SK-N-SH (cell line): ENCODE measurements around the gene PTS. TPM values are rescaled to one million over a fixed set of nuclear protein-coding genes. Genes with fewer than 3 reads are reported as not detected.

Experiments
- CTCF ChIA-PET: fragments of 300-600, 350-600 bp; formaldehyde crosslinking; extraction: SDS; loops from one replicate; lab custom pipeline; 2021; lab: Yijun Ruan, JAX
- POLR2A ChIA-PET: fragments of 350-600 bp; sonication (Branson Sonifier 250); formaldehyde crosslinking; extraction: SDS; loops from one replicate; lab custom pipeline; 2020; ENCODE audit warnings: antibody characterized with exemption, inconsistent platforms; lab: Yijun Ruan, JAX
- DNase-seq: peaks from one replicate; pipeline ENCODE4 v3.0.0; 2012
- H2AFZ ChIP-seq: fragments of 200-600 bp; sonication (generic); 2 replicates; pipeline ENCODE4 v1.8.1; 2016; ENCODE audit warnings: antibody characterized with exemption, mild to moderate bottlenecking, low read depth
- H3F3A ChIP-seq: fragments of 200-600 bp; sonication (generic); replicated peaks from 2 replicates; pipeline ENCODE3; 2016; ENCODE audit warnings: antibody characterized with exemption, mild to moderate bottlenecking; ENCODE audit not compliant: insufficient read depth
- H3K27ac ChIP-seq, 2 experiments: fragments of 200-500 bp in 1 of 2; fragments of 200-600 bp in 1 of 2; sonication (Bioruptor generic) in 1 of 2; sonication (generic), shearing (Covaris generic) in 1 of 2; 2 replicates each; pipeline versions ENCODE4 v1.5.1 to v1.6.1; 2014 to 2016; ENCODE audit warnings: low read depth in 2 of 2, inconsistent platforms in 1 of 2, low read length in 1 of 2, mild to moderate bottlenecking in 1 of 2, mixed read lengths in 1 of 2
- H3K27me3 ChIP-seq: fragments of 200-600 bp; sonication (generic), shearing (Covaris generic); 2 replicates; pipeline ENCODE4 v1.6.1; 2016; ENCODE audit warnings: mixed run types; ENCODE audit not compliant: insufficient read depth
- H3K36me3 ChIP-seq, 2 experiments: fragments of 200-500 bp in 1 of 2; fragments of 200-600 bp in 1 of 2; sonication (Bioruptor generic) in 1 of 2; sonication (generic) in 1 of 2; replicated peaks in 1 of 2; 2 replicates each; pipeline versions ENCODE3 to v1.5.1; 2014 to 2016; ENCODE audit warnings: low read length in 1 of 2, mild to moderate bottlenecking in 1 of 2; ENCODE audit not compliant: insufficient read depth in 2 of 2, control insufficient read depth in 1 of 2
- H3K4me1 ChIP-seq, 2 experiments: fragments of 200-500 bp in 1 of 2; fragments of 200-600 bp in 1 of 2; sonication (Bioruptor generic) in 1 of 2; sonication (generic), shearing (Covaris generic) in 1 of 2; 2 replicates each; pipeline versions ENCODE4 v1.5.1 to v1.6.1; 2014 to 2016; ENCODE audit warnings: low read depth in 1 of 2, low read length in 1 of 2, mixed run types in 1 of 2; ENCODE audit not compliant: insufficient read depth in 2 of 2, control insufficient read depth in 1 of 2
- H3K4me2 ChIP-seq: fragments of 200-600 bp; sonication (generic), shearing (Covaris generic); 2 replicates; pipeline ENCODE4 v1.6.1; 2017; ENCODE audit warnings: mixed run types
- H3K4me3 ChIP-seq, 2 experiments: fragments of 200-500 bp in 1 of 2; fragments of 200-600 bp in 1 of 2; sonication (Bioruptor generic) in 1 of 2; sonication (generic), shearing (Covaris generic) in 1 of 2; 2 replicates each; pipeline versions ENCODE4 v1.5.1 to v1.8.1; 2014 to 2016; ENCODE audit warnings: low read depth in 2 of 2, inconsistent platforms in 1 of 2, low read length in 1 of 2, mild to moderate bottlenecking in 1 of 2, mixed read lengths in 1 of 2, moderate library complexity in 1 of 2
- H3K79me2 ChIP-seq: fragments of 200-600 bp; sonication (generic); 2 replicates; pipeline ENCODE4 v1.8.1; 2017; ENCODE audit warnings: mild to moderate bottlenecking; ENCODE audit not compliant: insufficient read depth
- H3K9ac ChIP-seq: fragments of 200-600 bp; sonication (generic); 2 replicates; pipeline ENCODE4 v1.6.1; 2017; ENCODE audit warnings: mixed run types
- H3K9me2 ChIP-seq: fragments of 200-600 bp; sonication (generic); 2 replicates; pipeline ENCODE4 v1.6.1; 2017; ENCODE audit warnings: mixed run types
- H3K9me3 ChIP-seq: fragments of 200-600 bp; sonication (generic); 2 replicates; pipeline ENCODE4 v1.6.1; 2017; ENCODE audit warnings: mixed run types, mild to moderate bottlenecking, moderate library complexity
- H4K20me1 ChIP-seq: fragments of 200-600 bp; sonication (generic); 2 replicates; pipeline ENCODE4 v1.6.1; 2017; ENCODE audit warnings: mild to moderate bottlenecking, mixed run types; ENCODE audit not compliant: insufficient read depth
- CHD2 ChIP-seq: fragments of 150-350 bp; IDR thresholded peaks from 2 replicates; pipeline ENCODE4 v1.6.1; 2018; ENCODE audit warnings: low read length; ENCODE audit not compliant: partially characterized antibody
- EZH2phosphoT487 ChIP-seq: fragments of 200-600 bp; sonication (generic); IDR thresholded peaks from 2 replicates; pipeline ENCODE4 v1.6.1; 2017; ENCODE audit warnings: low read depth, mixed run types, mild to moderate bottlenecking, antibody characterized with exemption, moderate library complexity, borderline replicate concordance
- FOSL2 ChIP-seq: IDR thresholded peaks from 2 replicates; pipeline ENCODE4 v1.4.0; 2012; ENCODE audit warnings: low read depth, mild to moderate bottlenecking, moderate library complexity, borderline replicate concordance
- FOXM1 ChIP-seq: IDR thresholded peaks from 2 replicates; pipeline ENCODE4 v1.4.0; 2012; ENCODE audit warnings: low read depth, mild to moderate bottlenecking
- JUND ChIP-seq: IDR thresholded peaks from 2 replicates; pipeline ENCODE4 v1.4.0; 2012
- NRF1 ChIP-seq: IDR thresholded peaks from 2 replicates; pipeline ENCODE4 v1.6.1; 2012; ENCODE audit warnings: low read depth, mild to moderate bottlenecking, low read length
- POLR2AphosphoS5 ChIP-seq: IDR thresholded peaks from 2 replicates; pipeline ENCODE4 v1.6.1; 2012; ENCODE audit warnings: low read depth, low read length
- RCOR1 ChIP-seq: fragments of 150-350 bp; IDR thresholded peaks from 2 replicates; pipeline ENCODE4 v1.6.1; 2017; ENCODE audit warnings: antibody characterized with exemption, low read length
- RFX5 ChIP-seq: IDR thresholded peaks from 2 replicates; pipeline ENCODE4 v1.6.1; 2012; ENCODE audit warnings: mild to moderate bottlenecking, improper control_type of control experiment, low read length
- SIN3A ChIP-seq: IDR thresholded peaks from 2 replicates; pipeline ENCODE4 v1.6.1; 2012; ENCODE audit warnings: low read depth, mild to moderate bottlenecking, low read length, moderate library complexity, borderline replicate concordance
- SMC3 ChIP-seq: IDR thresholded peaks from 2 replicates; pipeline ENCODE4 v1.6.1; 2012; ENCODE audit warnings: low read depth, low read length, improper control_type of control experiment
- TCF12 ChIP-seq: IDR thresholded peaks from 2 replicates; pipeline ENCODE4 v1.4.0; 2012
- WGBS: methylation state at CpG from one replicate; pipeline ENCODE4 v1.1.6; 2017; ENCODE audit warnings: low lambda C conversion rate; 5-methylcytosine and 5-hydroxymethylcytosine counted together
- polyA plus RNA-seq, 3 experiments: library from polyadenylated mRNA; depleted of rRNA; stranded (reverse); fragments of >200 nt; gene quantifications; 2 replicates each; pipeline ENCODE4 v1.2.3, GENCODE V29; 2012
- TF ChIP-seq, protein P1 (sequence below): fragments of 150-350 bp; IDR thresholded peaks from 2 replicates; pipeline ENCODE4 v1.6.1; 2017; ENCODE audit warnings: antibody characterized with exemption, low read length, low read depth, borderline replicate concordance
- TF ChIP-seq, protein P2 (sequence below): IDR thresholded peaks from 2 replicates; pipeline ENCODE4 v1.4.0; 2012; ENCODE audit warnings: low read depth
- TF ChIP-seq, protein P3 (sequence below): IDR thresholded peaks from 2 replicates; pipeline ENCODE4; 2012
- TF ChIP-seq, protein P4 (sequence below): IDR thresholded peaks from 2 replicates; pipeline ENCODE4 v1.6.1; 2012; ENCODE audit warnings: mild to moderate bottlenecking, low read depth, low read length, moderate library complexity

The PTS gene
- polyA plus RNA-seq, 1 of the 3 experiments (the other 2 are of a cell fraction) = 54.0 TPM

DNA sequence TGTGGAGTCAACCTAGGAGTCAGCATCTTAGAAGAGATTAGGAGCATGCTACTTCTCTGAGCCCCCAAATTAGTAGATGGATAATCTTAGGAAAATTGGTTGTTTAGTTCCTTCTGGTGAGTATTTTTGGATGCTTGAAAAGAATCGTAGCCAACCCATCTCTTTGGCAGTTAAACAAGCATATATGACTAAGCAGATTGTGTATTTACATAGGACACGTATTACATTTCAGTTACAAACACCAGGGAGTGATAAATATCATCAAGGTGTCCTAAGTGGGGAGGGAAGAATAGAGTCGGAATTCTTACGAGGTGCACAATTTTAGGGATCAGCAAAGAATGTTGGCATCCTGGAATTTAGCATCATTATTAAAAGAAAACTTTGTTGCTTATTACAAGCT, 21.0 kb downstream of the PTS start:
- Histone ChIP-seq H3K4me3 (no peak overlapping the region), H4K20me1 (no peaks in the 10 kb centered on the region), H3K79me2 (no peaks in the 10 kb centered on the region), H3K27me3 (no peaks in the 10 kb centered on the region), H2AFZ (no peak overlapping the region), H3K9me2 (no peaks in the 10 kb centered on the region), H3K9ac (no peak overlapping the region), H3K36me3 (peaks cover 0 to 16% of the 10 kb centered on the region in 2 experiments), H3K4me1 (no peaks in the 10 kb centered on the region), H3K9me3 (no peaks in the 10 kb centered on the region), H3K27ac (no peak overlapping the region), H3F3A (peaks cover 12% of the 10 kb centered on the region), H3K4me2 (no peak overlapping the region)
- no peak for DNase-seq
- ChIA-PET POLR2A (no interaction called here), CTCF (no interaction called here)
- TF ChIP-seq TCF12 = no peak
- no peak for TF ChIP-seq EZH2phosphoT487
- TF ChIP-seq FOSL2 = no peak
- TF ChIP-seq, protein P1, sequence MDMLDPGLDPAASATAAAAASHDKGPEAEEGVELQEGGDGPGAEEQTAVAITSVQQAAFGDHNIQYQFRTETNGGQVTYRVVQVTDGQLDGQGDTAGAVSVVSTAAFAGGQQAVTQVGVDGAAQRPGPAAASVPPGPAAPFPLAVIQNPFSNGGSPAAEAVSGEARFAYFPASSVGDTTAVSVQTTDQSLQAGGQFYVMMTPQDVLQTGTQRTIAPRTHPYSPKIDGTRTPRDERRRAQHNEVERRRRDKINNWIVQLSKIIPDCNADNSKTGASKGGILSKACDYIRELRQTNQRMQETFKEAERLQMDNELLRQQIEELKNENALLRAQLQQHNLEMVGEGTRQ = no peak
- no peak for TF ChIP-seq JUND
- TF ChIP-seq RCOR1 = no peak
- no peak for TF ChIP-seq SIN3A
- no peak for TF ChIP-seq SMC3
- WGBS = 70% methylated on average over 4 of the region's 4 CpGs

DNA sequence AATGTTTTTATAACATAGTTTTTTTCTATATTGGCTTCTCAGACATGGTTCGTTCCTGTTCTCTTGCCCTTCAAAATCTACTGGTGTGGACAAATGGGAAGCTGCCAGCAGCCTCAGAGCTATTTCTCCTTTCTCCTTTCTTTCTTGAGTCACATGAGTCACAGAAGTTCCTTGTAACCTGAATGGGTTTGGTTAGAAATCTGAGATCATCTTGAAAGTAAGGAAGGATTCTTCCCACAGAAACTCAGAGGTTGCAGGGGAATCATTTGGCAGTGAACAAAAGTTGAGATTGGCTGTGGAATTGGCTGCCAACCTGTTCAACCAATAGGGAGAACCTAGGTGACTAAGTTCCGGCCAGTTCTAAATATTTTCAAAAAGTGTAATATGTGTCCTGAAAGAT, 22.0 kb downstream of the PTS start:
- no peaks in the 10 kb centered on the region for H3K9me2 ChIP-seq
- H4K20me1 ChIP-seq = no peaks in the 10 kb centered on the region
- H3K4me2 ChIP-seq = no peak overlapping the region
- peaks cover 0 to 9% of the 10 kb centered on the region in 2 experiments for H3K36me3 ChIP-seq
- ChIA-PET CTCF (no interaction called here), POLR2A (no interaction called here)
- DNase-seq = no peak
- H3K27ac ChIP-seq = no peak overlapping the region
- no peaks in the 10 kb centered on the region for H3K27me3 ChIP-seq
- H3K9me3 ChIP-seq = no peaks in the 10 kb centered on the region
- WGBS = 82% methylated on average over 2 of the region's 2 CpGs
- no peak overlapping the region for H2AFZ ChIP-seq
- no peak overlapping the region for H3K9ac ChIP-seq
- no peaks in the 10 kb centered on the region for H3K4me1 ChIP-seq
- peaks cover 12% of the 10 kb centered on the region for H3F3A ChIP-seq
- H3K4me3 ChIP-seq = no peak overlapping the region
- no peaks in the 10 kb centered on the region for H3K79me2 ChIP-seq
- TF ChIP-seq JUND = no peak
- TF ChIP-seq FOXM1 = no peak
- TF ChIP-seq POLR2AphosphoS5 = no peak
- no peak for TF ChIP-seq CHD2
- no peak for TF ChIP-seq RFX5
- TF ChIP-seq, protein P2, sequence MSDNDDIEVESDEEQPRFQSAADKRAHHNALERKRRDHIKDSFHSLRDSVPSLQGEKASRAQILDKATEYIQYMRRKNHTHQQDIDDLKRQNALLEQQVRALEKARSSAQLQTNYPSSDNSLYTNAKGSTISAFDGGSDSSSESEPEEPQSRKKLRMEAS = no peak
- TF ChIP-seq, protein P3, sequence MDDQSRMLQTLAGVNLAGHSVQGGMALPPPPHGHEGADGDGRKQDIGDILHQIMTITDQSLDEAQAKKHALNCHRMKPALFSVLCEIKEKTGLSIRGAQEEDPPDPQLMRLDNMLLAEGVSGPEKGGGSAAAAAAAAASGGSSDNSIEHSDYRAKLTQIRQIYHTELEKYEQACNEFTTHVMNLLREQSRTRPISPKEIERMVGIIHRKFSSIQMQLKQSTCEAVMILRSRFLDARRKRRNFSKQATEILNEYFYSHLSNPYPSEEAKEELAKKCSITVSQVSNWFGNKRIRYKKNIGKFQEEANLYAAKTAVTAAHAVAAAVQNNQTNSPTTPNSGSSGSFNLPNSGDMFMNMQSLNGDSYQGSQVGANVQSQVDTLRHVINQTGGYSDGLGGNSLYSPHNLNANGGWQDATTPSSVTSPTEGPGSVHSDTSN = no peak
- no peak for TF ChIP-seq TCF12
- no peak for TF ChIP-seq NRF1
- TF ChIP-seq, protein P4, sequence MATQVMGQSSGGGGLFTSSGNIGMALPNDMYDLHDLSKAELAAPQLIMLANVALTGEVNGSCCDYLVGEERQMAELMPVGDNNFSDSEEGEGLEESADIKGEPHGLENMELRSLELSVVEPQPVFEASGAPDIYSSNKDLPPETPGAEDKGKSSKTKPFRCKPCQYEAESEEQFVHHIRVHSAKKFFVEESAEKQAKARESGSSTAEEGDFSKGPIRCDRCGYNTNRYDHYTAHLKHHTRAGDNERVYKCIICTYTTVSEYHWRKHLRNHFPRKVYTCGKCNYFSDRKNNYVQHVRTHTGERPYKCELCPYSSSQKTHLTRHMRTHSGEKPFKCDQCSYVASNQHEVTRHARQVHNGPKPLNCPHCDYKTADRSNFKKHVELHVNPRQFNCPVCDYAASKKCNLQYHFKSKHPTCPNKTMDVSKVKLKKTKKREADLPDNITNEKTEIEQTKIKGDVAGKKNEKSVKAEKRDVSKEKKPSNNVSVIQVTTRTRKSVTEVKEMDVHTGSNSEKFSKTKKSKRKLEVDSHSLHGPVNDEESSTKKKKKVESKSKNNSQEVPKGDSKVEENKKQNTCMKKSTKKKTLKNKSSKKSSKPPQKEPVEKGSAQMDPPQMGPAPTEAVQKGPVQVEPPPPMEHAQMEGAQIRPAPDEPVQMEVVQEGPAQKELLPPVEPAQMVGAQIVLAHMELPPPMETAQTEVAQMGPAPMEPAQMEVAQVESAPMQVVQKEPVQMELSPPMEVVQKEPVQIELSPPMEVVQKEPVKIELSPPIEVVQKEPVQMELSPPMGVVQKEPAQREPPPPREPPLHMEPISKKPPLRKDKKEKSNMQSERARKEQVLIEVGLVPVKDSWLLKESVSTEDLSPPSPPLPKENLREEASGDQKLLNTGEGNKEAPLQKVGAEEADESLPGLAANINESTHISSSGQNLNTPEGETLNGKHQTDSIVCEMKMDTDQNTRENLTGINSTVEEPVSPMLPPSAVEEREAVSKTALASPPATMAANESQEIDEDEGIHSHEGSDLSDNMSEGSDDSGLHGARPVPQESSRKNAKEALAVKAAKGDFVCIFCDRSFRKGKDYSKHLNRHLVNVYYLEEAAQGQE = no peak
